ENCODE measurements around the gene ATP9B. TPM values are rescaled to one million over a fixed set of nuclear protein-coding genes. Genes with fewer than 3 reads are reported as not detected.

Gene ATP9B
- total and polyA plus RNA-seq, 9 donors, result 19.9 to 72.1 (median 43.2) TPM

- no peak overlapping the region for H3K27ac ChIP-seq
- intact Hi-C loops (cut with DNase I), result no loop called here
Measured at GRCh38 chr18:79123948-79124347, 54.8 kb downstream of the ATP9B start.

GRCh38 chr18:79129120-79129519 is 59.9 kb downstream of the ATP9B start:
- H3K36me3 ChIP-seq, result no peaks in the 10 kb centered on the region
- WGBS, 3 donors, result 73 to 81% (median 73%) methylated on average over 3 of the region's 3 CpGs
- no peak for TF ChIP-seq EP300 (IDR thresholded peaks at IDR 0.05)
- no peak for TF ChIP-seq POLR2A (IDR thresholded peaks at IDR 0.05)
- TF ChIP-seq, protein P1, sequence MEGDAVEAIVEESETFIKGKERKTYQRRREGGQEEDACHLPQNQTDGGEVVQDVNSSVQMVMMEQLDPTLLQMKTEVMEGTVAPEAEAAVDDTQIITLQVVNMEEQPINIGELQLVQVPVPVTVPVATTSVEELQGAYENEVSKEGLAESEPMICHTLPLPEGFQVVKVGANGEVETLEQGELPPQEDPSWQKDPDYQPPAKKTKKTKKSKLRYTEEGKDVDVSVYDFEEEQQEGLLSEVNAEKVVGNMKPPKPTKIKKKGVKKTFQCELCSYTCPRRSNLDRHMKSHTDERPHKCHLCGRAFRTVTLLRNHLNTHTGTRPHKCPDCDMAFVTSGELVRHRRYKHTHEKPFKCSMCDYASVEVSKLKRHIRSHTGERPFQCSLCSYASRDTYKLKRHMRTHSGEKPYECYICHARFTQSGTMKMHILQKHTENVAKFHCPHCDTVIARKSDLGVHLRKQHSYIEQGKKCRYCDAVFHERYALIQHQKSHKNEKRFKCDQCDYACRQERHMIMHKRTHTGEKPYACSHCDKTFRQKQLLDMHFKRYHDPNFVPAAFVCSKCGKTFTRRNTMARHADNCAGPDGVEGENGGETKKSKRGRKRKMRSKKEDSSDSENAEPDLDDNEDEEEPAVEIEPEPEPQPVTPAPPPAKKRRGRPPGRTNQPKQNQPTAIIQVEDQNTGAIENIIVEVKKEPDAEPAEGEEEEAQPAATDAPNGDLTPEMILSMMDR (IDR thresholded peaks at IDR 0.05), result no peak
- no peak overlapping the region for H3K27ac ChIP-seq
- no peaks in the 10 kb centered on the region for H3K9me3 ChIP-seq
- no peaks in the 10 kb centered on the region for H3K4me1 ChIP-seq (ENCODE audit: insufficient read depth)
- no peaks in the 10 kb centered on the region for H3K27me3 ChIP-seq
- DNase-seq, result no peak
- H3K4me3 ChIP-seq, result no peak overlapping the region
- intact Hi-C loops (cut with DNase I), result no loop called here

More at GRCh38 chr18:79123948-79124347, 54.8 kb downstream of the ATP9B start:
- no peaks in the 10 kb centered on the region for H3K9me3 ChIP-seq
- no peaks in the 10 kb centered on the region for H3K4me1 ChIP-seq (ENCODE audit: insufficient read depth)
- 45 to 95% (median 74%) methylated on average over 2 of the region's 2 CpGs for WGBS, 3 donors
- no peak overlapping the region for H3K4me3 ChIP-seq
- H3K36me3 ChIP-seq, result no peaks in the 10 kb centered on the region
- no peak for DNase-seq
- TF ChIP-seq POLR2A (IDR thresholded peaks at IDR 0.05) (no peak), EP300 (IDR thresholded peaks at IDR 0.05) (no peak)
- TF ChIP-seq, protein P1 (IDR thresholded peaks at IDR 0.05), result no peak
- no peaks in the 10 kb centered on the region for H3K27me3 ChIP-seq

DNA sequence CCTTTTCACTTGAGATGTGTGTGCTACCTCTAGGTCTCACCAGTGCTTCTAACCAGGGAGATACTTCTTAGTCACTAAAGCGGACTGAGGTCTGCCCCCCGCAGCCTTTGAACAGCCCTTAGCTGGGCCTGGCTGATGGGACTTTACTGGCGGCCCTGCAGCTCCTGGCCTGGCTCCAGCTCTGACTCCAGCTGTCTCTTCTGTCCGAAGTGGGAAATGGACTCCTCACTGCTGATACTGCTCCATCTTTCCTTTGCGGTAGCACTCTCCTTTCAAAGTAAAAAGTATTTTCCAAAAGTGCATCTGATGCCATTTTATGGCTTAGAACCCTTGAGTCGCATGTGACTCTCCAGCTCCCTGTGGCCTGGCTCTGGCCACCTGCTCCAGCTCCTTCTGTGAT is 64.5 kb downstream of the ATP9B start:
- H3K4me3 ChIP-seq, result no peak overlapping the region
- intact Hi-C loops (cut with DNase I), result no loop called here
- H3K4me1 ChIP-seq (ENCODE audit: insufficient read depth), result no peaks in the 10 kb centered on the region
- H3K36me3 ChIP-seq, result no peaks in the 10 kb centered on the region
- no peaks in the 10 kb centered on the region for H3K9me3 ChIP-seq
- no peak for DNase-seq
- TF ChIP-seq EP300 (IDR thresholded peaks at IDR 0.05) (no peak), POLR2A (IDR thresholded peaks at IDR 0.05) (no peak)
- TF ChIP-seq, protein P1 (IDR thresholded peaks at IDR 0.05), result no peak
- no peak overlapping the region for H3K27ac ChIP-seq
- 76 to 93% (median 79%) methylated on average over 6 of the region's 6 CpGs for WGBS, 3 donors
- H3K27me3 ChIP-seq, result no peaks in the 10 kb centered on the region

- intact Hi-C loops (cut with DNase I), result no loop called here
- no peak overlapping the region for H3K27ac ChIP-seq
- H3K4me1 ChIP-seq (ENCODE audit: insufficient read depth), result no peaks in the 10 kb centered on the region
- no peak for DNase-seq
- H3K9me3 ChIP-seq, result no peaks in the 10 kb centered on the region
- H3K36me3 ChIP-seq, result no peaks in the 10 kb centered on the region
- TF ChIP-seq POLR2A (IDR thresholded peaks at IDR 0.05), result no peak
- TF ChIP-seq EP300 (IDR thresholded peaks at IDR 0.05), result no peak
- TF ChIP-seq, protein P1 (IDR thresholded peaks at IDR 0.05), result no peak
- H3K4me3 ChIP-seq, result no peak overlapping the region
- no peaks in the 10 kb centered on the region for H3K27me3 ChIP-seq
Measured at GRCh38 chr18:79135924-79136323, 66.7 kb downstream of the ATP9B start.

DNA sequence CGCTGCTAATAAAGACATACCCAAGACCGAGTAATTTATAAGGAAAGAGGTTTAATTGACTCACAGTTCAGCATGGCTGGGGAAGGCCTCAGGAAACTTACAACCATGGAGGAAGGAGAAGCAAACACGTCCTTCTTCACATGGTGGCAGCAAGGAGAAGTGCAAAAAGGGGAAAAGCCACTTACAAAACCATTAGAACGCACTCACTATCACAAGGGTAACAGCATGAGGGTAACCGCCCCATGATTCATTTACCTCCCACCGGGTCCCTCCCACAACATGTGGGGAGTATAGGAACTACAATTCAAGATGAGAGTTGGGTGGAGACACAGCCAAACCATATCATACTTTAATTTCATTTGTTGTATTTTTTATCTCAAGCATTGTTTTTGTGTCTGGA is 67.5 kb downstream of the ATP9B start:
- Histone ChIP-seq H3K4me3 (no peak overlapping the region), H3K4me1 (ENCODE audit: insufficient read depth) (no peaks in the 10 kb centered on the region), H3K36me3 (no peaks in the 10 kb centered on the region), H3K27me3 (no peaks in the 10 kb centered on the region), H3K9me3 (no peaks in the 10 kb centered on the region), H3K27ac (no peak overlapping the region)
- intact Hi-C loops (cut with DNase I), result no loop called here
- whole genome bisulfite sequencing, 3 donors, result 93 to 96% (median 95%) methylated on average over 6 of the region's 6 CpGs
- TF ChIP-seq, protein P1 (IDR thresholded peaks at IDR 0.05), result no peak
- no peak for TF ChIP-seq EP300 (IDR thresholded peaks at IDR 0.05)
- no peak for DNase-seq

Data from ovary (tissue), 9 donors.